ENCODE results near the gene FRMD4B. TPM values are rescaled to one million over a fixed set of nuclear protein-coding genes. Genes with fewer than 3 reads are reported as not detected.

The FRMD4B gene
- total and polyA plus RNA-seq, 2 donors (not counting 1 experiment from before 2014, with no cell fraction given) = 0.86 to 1.2 TPM

DNA sequence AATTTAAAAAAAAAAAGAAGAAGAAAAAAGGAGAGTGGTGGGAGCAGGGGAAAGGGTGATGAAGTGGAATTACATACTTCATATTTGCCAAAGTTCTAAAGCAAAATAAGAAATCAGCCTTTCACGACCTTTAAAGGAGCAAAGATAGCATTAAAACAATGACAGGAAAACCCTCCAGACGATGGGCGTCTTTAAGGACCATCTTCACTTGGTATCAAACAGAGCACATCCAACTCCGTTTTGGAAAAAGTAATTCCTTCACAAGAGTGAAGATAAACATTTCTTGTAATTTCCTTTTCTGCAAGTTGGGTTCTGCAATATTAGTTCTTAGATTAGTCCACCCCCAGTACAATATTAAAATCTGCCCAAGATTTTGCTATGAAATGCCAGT is 32.8 kb downstream of the FRMD4B start:
- Histone ChIP-seq H3K27ac (ENCODE audit: insufficient read depth, low read length) (no peak overlapping the region), H2AFZ (ENCODE audit: low read length) (no peak overlapping the region), H3K79me2 (ENCODE audit: control insufficient read depth, insufficient read depth, low read length) (no peaks in the 10 kb centered on the region), H4K20me1 (ENCODE audit: control insufficient read depth, extremely low read depth, insufficient read depth, low read length) (no peaks in the 10 kb centered on the region), H3K4me3 (replicated peaks in 1 of 4; ENCODE audit: control extremely low read depth in 1 of 4, insufficient read depth in 1 of 4, low read depth in 3 of 4, low read length in 4 of 4) (no peak overlapping the region), H3K4me1 (ENCODE audit: control insufficient read depth, extremely low read depth, insufficient read depth, low read length) (no peaks in the 10 kb centered on the region), H3K27me3 (ENCODE audit: control insufficient read depth, insufficient read depth, low read length) (no peaks in the 10 kb centered on the region), H3K9ac (ENCODE audit: insufficient read depth, low read length) (no peak overlapping the region), H3K36me3 (ENCODE audit: control insufficient read depth, insufficient read depth, low read length) (no peaks in the 10 kb centered on the region), H3K9me3 (ENCODE audit: control insufficient read depth, insufficient read depth, low read depth, low read length) (no peaks in the 10 kb centered on the region), H3K4me2 (ENCODE audit: extremely low read depth, insufficient read depth, low read length) (no peak overlapping the region)
- no peak for DNase-seq (ENCODE audit: low read depth in 2 of 2)
- TF ChIP-seq EZH2 (IDR thresholded peaks at IDR 0.05; ENCODE audit: low read length, missing control alignments) = no peak
- TF ChIP-seq, protein P1, sequence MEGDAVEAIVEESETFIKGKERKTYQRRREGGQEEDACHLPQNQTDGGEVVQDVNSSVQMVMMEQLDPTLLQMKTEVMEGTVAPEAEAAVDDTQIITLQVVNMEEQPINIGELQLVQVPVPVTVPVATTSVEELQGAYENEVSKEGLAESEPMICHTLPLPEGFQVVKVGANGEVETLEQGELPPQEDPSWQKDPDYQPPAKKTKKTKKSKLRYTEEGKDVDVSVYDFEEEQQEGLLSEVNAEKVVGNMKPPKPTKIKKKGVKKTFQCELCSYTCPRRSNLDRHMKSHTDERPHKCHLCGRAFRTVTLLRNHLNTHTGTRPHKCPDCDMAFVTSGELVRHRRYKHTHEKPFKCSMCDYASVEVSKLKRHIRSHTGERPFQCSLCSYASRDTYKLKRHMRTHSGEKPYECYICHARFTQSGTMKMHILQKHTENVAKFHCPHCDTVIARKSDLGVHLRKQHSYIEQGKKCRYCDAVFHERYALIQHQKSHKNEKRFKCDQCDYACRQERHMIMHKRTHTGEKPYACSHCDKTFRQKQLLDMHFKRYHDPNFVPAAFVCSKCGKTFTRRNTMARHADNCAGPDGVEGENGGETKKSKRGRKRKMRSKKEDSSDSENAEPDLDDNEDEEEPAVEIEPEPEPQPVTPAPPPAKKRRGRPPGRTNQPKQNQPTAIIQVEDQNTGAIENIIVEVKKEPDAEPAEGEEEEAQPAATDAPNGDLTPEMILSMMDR (conservative IDR thresholded peaks at IDR 0.05 in 1 of 2, IDR thresholded peaks at IDR 0.05 in 1 of 2; ENCODE audit: low read depth in 1 of 2, low read length in 2 of 2) = no peak

DNA sequence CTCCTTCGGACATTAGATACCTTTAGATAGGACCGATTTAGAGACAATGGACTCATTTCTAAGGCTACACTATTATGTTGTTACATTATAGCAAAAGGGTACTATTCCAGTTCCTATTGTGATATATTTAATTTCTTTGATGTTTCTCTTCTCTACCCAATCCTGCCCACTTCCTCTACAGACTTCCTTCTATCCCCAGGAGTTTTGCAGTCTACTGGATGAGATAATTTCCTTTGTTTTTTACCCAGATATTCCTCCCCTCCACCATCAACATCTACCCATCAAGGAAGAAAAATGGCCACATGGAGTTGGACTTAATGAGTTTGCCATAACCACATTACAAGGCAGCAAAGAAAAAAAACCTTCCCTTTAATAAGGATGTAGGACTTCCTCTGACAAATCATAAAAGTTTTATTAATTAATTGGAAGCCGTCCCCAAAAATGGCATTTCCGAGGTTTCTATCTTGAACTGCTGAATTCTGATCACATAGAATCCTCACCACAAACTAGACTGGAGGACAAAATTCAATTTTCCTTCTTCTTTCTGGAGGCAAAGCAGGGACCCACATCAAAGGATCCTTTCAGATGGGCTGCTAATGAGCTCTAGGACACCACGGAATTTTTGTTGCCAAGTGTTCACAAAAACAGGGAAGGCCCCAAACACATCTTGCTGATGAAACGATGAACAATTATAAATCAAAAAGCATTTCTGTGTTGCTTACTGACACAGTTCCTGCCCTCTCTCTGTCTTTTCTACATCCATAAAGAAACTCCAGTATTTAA is 33.4 kb downstream of the FRMD4B start:
- Histone ChIP-seq H3K27me3 (ENCODE audit: control insufficient read depth, insufficient read depth, low read length) (no peaks in the 10 kb centered on the region), H3K9ac (ENCODE audit: insufficient read depth, low read length) (no peak overlapping the region), H3K4me2 (ENCODE audit: extremely low read depth, insufficient read depth, low read length) (no peak overlapping the region), H3K79me2 (ENCODE audit: control insufficient read depth, insufficient read depth, low read length) (no peaks in the 10 kb centered on the region), H4K20me1 (ENCODE audit: control insufficient read depth, extremely low read depth, insufficient read depth, low read length) (no peaks in the 10 kb centered on the region), H2AFZ (ENCODE audit: low read length) (no peak overlapping the region), H3K9me3 (ENCODE audit: control insufficient read depth, insufficient read depth, low read depth, low read length) (no peaks in the 10 kb centered on the region), H3K27ac (ENCODE audit: insufficient read depth, low read length) (no peak overlapping the region), H3K4me1 (ENCODE audit: control insufficient read depth, extremely low read depth, insufficient read depth, low read length) (no peaks in the 10 kb centered on the region), H3K36me3 (ENCODE audit: control insufficient read depth, insufficient read depth, low read length) (no peaks in the 10 kb centered on the region), H3K4me3 (replicated peaks in 1 of 4; ENCODE audit: control extremely low read depth in 1 of 4, insufficient read depth in 1 of 4, low read depth in 3 of 4, low read length in 4 of 4) (no peak overlapping the region)
- DNase-seq (ENCODE audit: low read depth in 2 of 2) = no peak
- TF ChIP-seq, protein P1 (conservative IDR thresholded peaks at IDR 0.05 in 1 of 2, IDR thresholded peaks at IDR 0.05 in 1 of 2; ENCODE audit: low read depth in 1 of 2, low read length in 2 of 2) = no peak
- TF ChIP-seq EZH2 (IDR thresholded peaks at IDR 0.05; ENCODE audit: low read length, missing control alignments) = no peak

DNA sequence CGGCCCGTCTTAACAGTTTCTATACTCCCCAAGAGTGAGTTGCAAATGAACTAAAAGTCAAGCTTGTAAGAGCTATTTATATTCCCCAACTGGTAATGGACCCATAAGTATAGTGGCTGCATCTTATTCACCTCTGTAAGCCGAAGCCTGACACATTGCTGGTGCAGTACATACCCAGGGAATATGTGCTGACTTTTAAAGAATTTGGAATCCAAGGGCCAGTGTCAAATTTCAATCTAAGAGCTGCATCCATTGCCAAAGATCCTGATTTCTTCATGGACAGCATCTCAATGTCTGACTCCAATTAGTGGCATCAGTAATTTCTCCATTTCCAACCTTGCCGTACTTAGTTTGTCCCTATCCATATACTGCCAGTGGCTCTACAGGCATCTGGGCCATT is 42.0 kb downstream of the FRMD4B start:
- Histone ChIP-seq H3K79me2 (ENCODE audit: control insufficient read depth, insufficient read depth, low read length) (no peaks in the 10 kb centered on the region), H4K20me1 (ENCODE audit: control insufficient read depth, extremely low read depth, insufficient read depth, low read length) (no peaks in the 10 kb centered on the region)

More for the DNA sequence above, 42.0 kb downstream of the FRMD4B start:
- H3K9me3 ChIP-seq (ENCODE audit: control insufficient read depth, insufficient read depth, low read depth, low read length) = no peaks in the 10 kb centered on the region
- H3K4me3 ChIP-seq (replicated peaks in 1 of 4; ENCODE audit: control extremely low read depth in 1 of 4, insufficient read depth in 1 of 4, low read depth in 3 of 4, low read length in 4 of 4) = no peak overlapping the region
- no peaks in the 10 kb centered on the region for H3K4me1 ChIP-seq (ENCODE audit: control insufficient read depth, extremely low read depth, insufficient read depth, low read length)
- no peaks in the 10 kb centered on the region for H3K36me3 ChIP-seq (ENCODE audit: control insufficient read depth, insufficient read depth, low read length)
- TF ChIP-seq, protein P1 (conservative IDR thresholded peaks at IDR 0.05 in 1 of 2, IDR thresholded peaks at IDR 0.05 in 1 of 2; ENCODE audit: low read depth in 1 of 2, low read length in 2 of 2) = no peak
- no peak for TF ChIP-seq EZH2 (IDR thresholded peaks at IDR 0.05; ENCODE audit: low read length, missing control alignments)
- H3K4me2 ChIP-seq (ENCODE audit: extremely low read depth, insufficient read depth, low read length) = no peak overlapping the region
- H3K9ac ChIP-seq (ENCODE audit: insufficient read depth, low read length) = no peak overlapping the region
- no peak overlapping the region for H2AFZ ChIP-seq (ENCODE audit: low read length)
- H3K27ac ChIP-seq (ENCODE audit: insufficient read depth, low read length) = no peak overlapping the region
- peak in 1 of 2 donors; percentile 28 for DNase-seq (ENCODE audit: low read depth in 2 of 2)
- no peaks in the 10 kb centered on the region for H3K27me3 ChIP-seq (ENCODE audit: control insufficient read depth, insufficient read depth, low read length)
